22Rv1 (cell line): ENCODE data around the gene RHBDD2.

ENCODE experiments used
- CTCF ChIP-seq: fragments of 450-650 bp; IDR thresholded peaks from 2 replicates; pipeline ENCODE4 v1.5.1; 2017; ENCODE audit warnings: mild to moderate bottlenecking
- ZFX ChIP-seq: fragments of 450-650 bp; IDR thresholded peaks from 2 replicates; pipeline ENCODE4 v1.6.1; 2017; ENCODE audit warnings: antibody characterized with exemption, borderline replicate concordance

GRCh38 chr7:75887669-75888369 lies 9.0 kb downstream of the RHBDD2 start:
- no peak for TF ChIP-seq CTCF
- TF ChIP-seq ZFX, result no peak
